ENCODE data around the gene LYPD5. TPM values are rescaled to one million over a fixed set of nuclear protein-coding genes. Genes with fewer than 3 reads are reported as not detected.

The LYPD5 gene
- total RNA-seq, 2 experiments from 2014 or later = 0.62 to 1.2 TPM

DNA sequence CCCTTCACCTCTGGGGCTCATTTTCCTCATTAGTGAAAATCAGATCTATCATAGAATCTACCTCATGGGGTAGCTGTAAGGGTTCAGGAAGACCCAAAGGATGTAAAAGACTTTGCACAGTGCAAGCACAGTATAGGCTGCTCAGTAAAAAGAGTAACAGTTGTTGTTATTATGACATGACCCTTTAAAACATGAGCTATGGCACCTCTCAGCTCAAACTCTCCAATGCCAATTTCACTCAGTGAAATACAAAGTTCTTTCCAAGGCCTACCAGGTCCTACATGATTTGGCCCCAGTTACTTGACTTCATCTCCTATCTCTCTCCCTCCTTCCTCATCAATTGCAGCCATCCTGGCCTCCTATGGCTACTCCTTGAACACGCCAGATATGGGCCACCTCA, 52.3 kb downstream of the LYPD5 start:
- Mint-ChIP-seq H3K27me3 (no peaks in the 10 kb centered on the region), H3K36me3 (peaks cover 55% of the 10 kb centered on the region), H3K9me3 (no peaks in the 10 kb centered on the region), H3K4me1 (ENCODE audit: low read depth) (peaks cover 59% of the 10 kb centered on the region), H3K4me3 (no peak overlapping the region), H3K27ac (peak overlapping the region; percentile 67)
- intact Hi-C loops (cut with micrococcal nuclease) = loop anchor here (5.0 to 10.0 kb wide), 2 partner anchors 223 to 995 kb away; partner anchors contain the start of genes BCL3 and ETHE1
- DNase-seq = no peak
- ChIA-PET CTCF (interaction anchor here (1.1 kb wide), 2 partner anchors 15 to 28 kb away, joined by 3 to 6 read pairs; no protein-coding TSS in a partner anchor), POLR2A (no interaction called here)

DNA sequence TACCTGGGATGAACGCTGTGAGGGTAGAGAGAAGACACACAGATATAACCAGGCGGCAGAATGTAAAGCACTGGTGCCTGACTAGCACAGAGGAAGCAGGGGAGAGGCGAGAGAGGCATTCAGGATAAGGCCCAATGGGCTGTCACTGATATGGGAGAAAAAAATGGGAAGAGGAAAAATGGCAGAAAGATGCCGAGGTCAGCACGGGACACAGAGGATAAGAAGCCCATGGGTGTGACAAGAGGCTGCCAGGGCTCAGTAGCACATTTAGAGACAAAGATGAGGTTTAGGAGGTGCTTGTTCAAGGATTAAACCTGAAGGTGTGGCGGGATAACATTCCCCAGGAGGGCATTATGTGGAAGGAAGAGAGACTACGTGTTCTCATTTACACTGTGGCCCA, 53.1 kb downstream of the LYPD5 start:
- Mint-ChIP-seq H3K4me1 (ENCODE audit: low read depth) (peaks cover 59% of the 10 kb centered on the region), H3K36me3 (peaks cover 56% of the 10 kb centered on the region), H3K27ac (peak overlapping the region; percentile 88), H3K4me3 (no peak overlapping the region), H3K9me3 (no peaks in the 10 kb centered on the region), H3K27me3 (no peaks in the 10 kb centered on the region)
- no peak for DNase-seq
- intact Hi-C loops (cut with micrococcal nuclease) = no loop called here
- ChIA-PET CTCF (interaction anchor here (1.1 kb wide), 2 partner anchors 16 to 29 kb away, joined by 3 to 6 read pairs; no protein-coding TSS in a partner anchor), POLR2A (no interaction called here)

DNA sequence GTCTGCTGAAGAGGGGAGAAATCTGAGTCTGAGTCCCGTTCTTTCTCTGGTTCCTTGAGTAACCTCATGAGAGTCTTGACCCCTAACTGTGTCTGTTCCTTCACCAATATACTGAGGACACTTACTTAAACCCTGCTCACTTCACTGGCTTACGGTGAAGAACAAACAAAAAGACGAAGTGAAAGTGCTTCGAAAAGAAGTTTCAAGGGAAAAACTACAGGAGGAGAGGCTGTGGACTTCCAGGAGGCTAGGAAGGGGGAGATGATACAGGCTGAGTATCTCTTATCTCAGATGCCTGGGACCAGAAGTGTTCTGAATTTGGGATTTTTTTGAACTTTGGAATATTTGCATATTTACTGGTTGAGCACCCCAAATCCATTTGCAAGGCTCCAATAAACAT, 53.6 kb downstream of the LYPD5 start:
- intact Hi-C loops (cut with micrococcal nuclease) = no loop called here
- H3K4me3 Mint-ChIP-seq = no peak overlapping the region
- ChIA-PET POLR2A (no interaction called here), CTCF (interaction anchor here (0.9 kb wide), 1 partner anchor 11 kb away, joined by 4 read pairs; no protein-coding TSS in a partner anchor)
- no peaks in the 10 kb centered on the region for H3K27me3 Mint-ChIP-seq
- H3K27ac Mint-ChIP-seq = peak overlapping the region; percentile 88
- no peak for DNase-seq
- H3K9me3 Mint-ChIP-seq = no peaks in the 10 kb centered on the region
- peaks cover 61% of the 10 kb centered on the region for H3K36me3 Mint-ChIP-seq
- peaks cover 56% of the 10 kb centered on the region for H3K4me1 Mint-ChIP-seq (ENCODE audit: low read depth)

DNA sequence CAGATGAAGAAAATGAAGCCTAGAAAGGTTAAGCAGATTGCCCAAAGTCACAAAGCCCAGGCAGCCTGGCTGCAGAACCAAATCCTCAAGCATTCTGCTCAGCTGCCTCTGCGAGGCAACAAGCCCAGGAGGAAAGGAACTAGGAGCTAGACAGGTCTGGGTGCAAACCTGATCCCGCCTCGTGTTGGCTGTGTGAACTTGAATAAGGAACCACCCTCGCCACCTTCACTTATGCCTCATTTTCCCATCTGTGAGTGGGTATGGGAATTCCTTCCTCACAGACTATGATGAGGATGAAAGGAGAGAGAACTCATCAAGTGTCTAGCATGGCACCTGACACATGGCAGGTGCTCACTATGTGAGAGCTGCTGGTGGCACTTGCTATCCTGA, 54.0 kb downstream of the LYPD5 start:
- Mint-ChIP-seq H3K9me3 (no peaks in the 10 kb centered on the region), H3K27me3 (no peaks in the 10 kb centered on the region), H3K27ac (peak overlapping the region; percentile 88), H3K4me1 (ENCODE audit: low read depth) (peaks cover 53% of the 10 kb centered on the region), H3K36me3 (peaks cover 64% of the 10 kb centered on the region), H3K4me3 (no peak overlapping the region)
- ChIA-PET POLR2A (no interaction called here), CTCF (interaction anchor here (0.9 kb wide), 1 partner anchor 11 kb away, joined by 4 read pairs; no protein-coding TSS in a partner anchor)
- intact Hi-C loops (cut with micrococcal nuclease) = no loop called here
- DNase-seq = no peak

DNA sequence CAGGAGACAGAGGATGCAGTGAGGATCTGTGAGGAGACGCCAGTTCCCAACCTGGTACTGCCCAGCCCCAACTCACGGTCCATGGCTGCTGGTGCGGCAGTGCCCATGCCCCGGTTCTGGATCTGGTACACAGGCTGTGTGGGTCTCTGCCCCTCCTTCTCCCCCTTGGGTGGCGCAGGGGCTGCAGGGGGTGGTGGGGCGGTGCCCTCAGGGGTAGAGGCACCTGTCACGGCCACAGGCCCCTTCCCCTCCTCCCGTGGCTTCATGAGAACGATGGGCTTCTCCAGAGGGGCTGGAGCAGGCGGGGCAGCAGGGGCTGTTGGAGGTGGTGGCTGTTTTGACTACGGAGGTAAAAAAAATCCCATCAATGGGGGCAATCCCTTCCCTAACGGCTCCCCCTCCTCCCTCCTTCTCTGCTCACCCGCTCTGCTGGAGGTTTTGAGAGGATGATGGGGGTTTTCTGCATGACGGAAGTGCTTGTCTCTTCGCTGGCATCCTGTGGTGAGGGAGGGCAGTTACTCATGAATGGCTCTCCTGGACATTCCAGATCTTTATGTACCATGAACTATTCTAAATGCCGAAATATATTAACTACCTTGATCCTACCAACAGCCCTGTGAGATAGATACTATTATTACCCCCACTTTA, 54.6 kb downstream of the LYPD5 start:
- CTCF ChIA-PET = interaction anchor here (0.9 to 4.7 kb wide), 6 partner anchors 12 to 79 kb away, joined by 3 to 68 read pairs (median 13); partner anchors contain the start of gene KCNN4
- Mint-ChIP-seq H3K27me3 (no peaks in the 10 kb centered on the region), H3K4me1 (ENCODE audit: low read depth) (peaks cover 48% of the 10 kb centered on the region), H3K4me3 (peak overlapping the region; percentile 52), H3K36me3 (peaks cover 64% of the 10 kb centered on the region), H3K9me3 (no peaks in the 10 kb centered on the region), H3K27ac (peak overlapping the region; percentile 88)
- POLR2A ChIA-PET = no interaction called here
- intact Hi-C loops (cut with micrococcal nuclease) = no loop called here
- DNase-seq = peak; percentile 54

Other genes with a start within 250 kb of the LYPD5 start
- 10 to 100 TPM; 42.5 to 43.0 TPM for gene XRCC1, start 226.9 kb downstream of the LYPD5 start, total RNA-seq
- 1 to 10 TPM; 2.2 to 3.7 TPM for gene PINLYP, start 226.6 kb downstream of the LYPD5 start, total RNA-seq
- gene IRGQ, start 206.3 kb downstream of the LYPD5 start, total RNA-seq = 10 to 100 TPM; 18.3 to 19.9 TPM
- gene ZNF576, start 205.9 kb downstream of the LYPD5 start, total RNA-seq = 10 to 100 TPM; 12.6 to 14.1 TPM
- gene SRRM5, start 190.4 kb downstream of the LYPD5 start, total RNA-seq = under 1 TPM; 0.39 to 0.59 TPM
- gene ZNF428, start 182.8 kb downstream of the LYPD5 start, total RNA-seq = 10 to 100 TPM; 11.7 to 12.5 TPM
- under 1 TPM; 0.39 to 0.57 TPM for gene CADM4, start 162.6 kb downstream of the LYPD5 start, total RNA-seq
- gene PLAUR, start 132.3 kb downstream of the LYPD5 start, total RNA-seq = 10 to 100 TPM; 14.4 to 15.1 TPM
- gene IRGC, start 86.4 kb downstream of the LYPD5 start, total RNA-seq = not detected
- gene SMG9, start 47.5 kb downstream of the LYPD5 start, total RNA-seq = 10 to 100 TPM; 58.2 to 58.3 TPM
- gene KCNN4, start 21.5 kb downstream of the LYPD5 start, total RNA-seq = 100 to 1,000 TPM; 120 to 130 TPM
- 1 to 10 TPM; 5.2 to 8.1 TPM for gene ZNF283, start 24.9 kb upstream of the LYPD5 start, total RNA-seq
- 1 to 10 TPM in 1 of 2 experiments, under 1 TPM in 1; 0.61 to 1.4 TPM for gene ZNF404, start 81.5 kb upstream of the LYPD5 start, total RNA-seq
- 1 to 10 TPM; 7.7 to 9.6 TPM for gene ZNF45, start 132.8 kb upstream of the LYPD5 start, total RNA-seq
- 1 to 10 TPM in 1 of 2 experiments, under 1 TPM in 1; 0.73 to 1.0 TPM for gene ZNF221, start 148.8 kb upstream of the LYPD5 start, total RNA-seq
- gene ZNF155, start 181.7 kb upstream of the LYPD5 start, total RNA-seq = 1 to 10 TPM; 2.9 to 4.5 TPM
- gene ZNF230, start 200.5 kb upstream of the LYPD5 start, total RNA-seq = 1 to 10 TPM; 3.8 TPM
- under 1 TPM; 0.88 to 0.94 TPM for gene ZNF222, start 222.9 kb upstream of the LYPD5 start, total RNA-seq
- gene ZNF223, start 249.6 kb upstream of the LYPD5 start, total RNA-seq = under 1 TPM; 0.55 to 0.73 TPM